ENCODE measurements around the gene GABPB2.

GABPB2 gene

GRCh38 chr1:151133018-151133806 lies 62.7 kb downstream of the GABPB2 start:
- DNase-seq, result no peak

GRCh38 chr1:151134396-151134795 lies 63.8 kb downstream of the GABPB2 start:
- DNase-seq, result no peak

- DNase-seq, result no peak
These were observed 64.4 kb downstream of the GABPB2 start for GRCh38 chr1:151134991-151135390.

GRCh38 chr1:151135433-151136385 lies 65.1 kb downstream of the GABPB2 start:
- no peak for DNase-seq

- DNase-seq, result no peak
These were observed 67.2 kb downstream of the GABPB2 start for GRCh38 chr1:151137789-151138188.

GRCh38 chr1:151142411-151143056 lies 72.0 kb downstream of the GABPB2 start:
- no peak for DNase-seq

- DNase-seq, result no peak
These were observed 72.5 kb downstream of the GABPB2 start for GRCh38 chr1:151143057-151143435.

- DNase-seq, result no peak
These were observed 73.4 kb downstream of the GABPB2 start for GRCh38 chr1:151143986-151144385.

GRCh38 chr1:151144474-151145303 lies 74.1 kb downstream of the GABPB2 start:
- no peak for DNase-seq

GRCh38 chr1:151145304-151146071 lies 74.9 kb downstream of the GABPB2 start:
- DNase-seq, result peak in 1 of 4 experiments; percentile 23

GRCh38 chr1:151146072-151146411 lies 75.5 kb downstream of the GABPB2 start:
- DNase-seq, result no peak

- peak; percentile 62 to 81 (median 69) for DNase-seq
These were observed 76.0 kb downstream of the GABPB2 start, which contains the start of gene SEMA6C for GRCh38 chr1:151146412-151147131. TSS of gene SEMA6C (minus strand) at chr1:151146631. CDS start at chr1:151142621, 4,010 bp downstream.

- no peak for DNase-seq
These were observed 76.6 kb downstream of the GABPB2 start for GRCh38 chr1:151147132-151147503.

- DNase-seq, result no peak
These were observed 77.1 kb downstream of the GABPB2 start for GRCh38 chr1:151147665-151148064.

- peak in 3 of 4 experiments; percentile 24 to 75 (median 51) for DNase-seq
These were observed 85.9 kb downstream of the GABPB2 start, which contains the start of gene TNFAIP8L2 for GRCh38 chr1:151156515-151156819. TSS of gene TNFAIP8L2 (plus strand) at chr1:151156649. CDS start at chr1:151158698, 2,049 bp downstream.

- DNase-seq, result peak in 2 of 4 experiments; percentile 27 to 45
These were observed 86.5 kb downstream of the GABPB2 start for GRCh38 chr1:151157067-151157531.

GRCh38 chr1:151158326-151158725 lies 87.8 kb downstream of the GABPB2 start:
- DNase-seq, result no peak

GRCh38 chr1:151158751-151159251 lies 88.2 kb downstream of the GABPB2 start:
- no peak for DNase-seq

GRCh38 chr1:151159373-151159772 lies 88.8 kb downstream of the GABPB2 start:
- DNase-seq, result no peak

- DNase-seq, result no peak
These were observed 94.2 kb downstream of the GABPB2 start for GRCh38 chr1:151164732-151165280.
